GM19324 (cell line): Measurements from ENCODE around the gene MYH10.
"Not testable (repeated sequence)": the region's sequence is repeated elsewhere in the genome, so short reads cannot be mapped to it uniquely, and the experiment has no call there.

Experiments
- ATAC-seq: cut with Tn5 transposase; IDR thresholded peaks from one replicate; pipeline ENCODE4 v1.9.1; 2021; ENCODE audit warnings: mild to moderate bottlenecking, moderate library complexity; ENCODE audit not compliant: unreplicated experiment, low FRiP score

Gene MYH10

GRCh38 chr17:8630227-8630801, at the start of gene MYH10:
Gene MYH10 (minus strand): TSS chr17:8630725. CDS start chr17:8623246, 7,479 bp downstream.
- ATAC-seq = no peak

- ATAC-seq = no peak
Measured at GRCh38 chr17:8679126-8679525, 48.6 kb upstream of the MYH10 start.

- no peak for ATAC-seq
Measured at GRCh38 chr17:8675306-8675705, 44.8 kb upstream of the MYH10 start.

- no peak for ATAC-seq
Measured at GRCh38 chr17:8674344-8675305, 44.1 kb upstream of the MYH10 start.

GRCh38 chr17:8673612-8674011, 43.1 kb upstream of the MYH10 start:
- no peak for ATAC-seq

- ATAC-seq = no peak
Measured at GRCh38 chr17:8672326-8672725, 41.8 kb upstream of the MYH10 start.

- ATAC-seq = no peak
Measured at GRCh38 chr17:8670421-8670820, 39.9 kb upstream of the MYH10 start.

- no peak for ATAC-seq
Measured at GRCh38 chr17:8668176-8668740, 37.7 kb upstream of the MYH10 start.

GRCh38 chr17:8667421-8667820, 36.9 kb upstream of the MYH10 start:
- ATAC-seq = no peak

- no peak for ATAC-seq
Measured at GRCh38 chr17:8665684-8666083, 35.2 kb upstream of the MYH10 start.

- no peak for ATAC-seq
Measured at GRCh38 chr17:8664456-8665126, 34.1 kb upstream of the MYH10 start.

GRCh38 chr17:8662973-8663372, 32.4 kb upstream of the MYH10 start:
- ATAC-seq = no peak

- no peak for ATAC-seq
Measured at GRCh38 chr17:8662076-8662831, 31.7 kb upstream of the MYH10 start.

- not testable (repeated sequence) for ATAC-seq
Measured at GRCh38 chr17:8660709-8661108, 30.2 kb upstream of the MYH10 start.

- ATAC-seq = no peak
Measured at GRCh38 chr17:8659758-8660410, 29.4 kb upstream of the MYH10 start.

- ATAC-seq = no peak
Measured at GRCh38 chr17:8658810-8659209, 28.3 kb upstream of the MYH10 start.

- no peak for ATAC-seq
Measured at GRCh38 chr17:8656693-8657092, 26.2 kb upstream of the MYH10 start.

- no peak for ATAC-seq
Measured at GRCh38 chr17:8654822-8655221, 24.3 kb upstream of the MYH10 start.

- ATAC-seq = no peak
Measured at GRCh38 chr17:8651013-8651412, 20.5 kb upstream of the MYH10 start.

GRCh38 chr17:8650119-8650499, 19.6 kb upstream of the MYH10 start:
- no peak for ATAC-seq
